HUES6 (cell line): ENCODE results near the gene PTPRS.
A peak's percentile ranks its signal among the peaks of the same experiment; 100 is the strongest.

Experiments
- H3K27ac ChIP-seq: 2 replicates; pipeline ENCODE4 v1.7.0; 2013; ENCODE audit warnings: low read depth, mild to moderate bottlenecking, low read length, inconsistent platforms
- H3K27me3 ChIP-seq: 2 replicates; pipeline ENCODE4 v1.6.1; 2013; ENCODE audit warnings: low read length; ENCODE audit not compliant: control insufficient read depth, insufficient read depth
- H3K36me3 ChIP-seq: 2 replicates; pipeline ENCODE4 v1.6.1; 2013; ENCODE audit warnings: low read length; ENCODE audit not compliant: control insufficient read depth, insufficient read depth
- H3K4me1 ChIP-seq: 2 replicates; pipeline ENCODE4 v1.6.1; 2013; ENCODE audit warnings: low read length; ENCODE audit not compliant: control insufficient read depth, insufficient read depth
- H3K4me3 ChIP-seq: 2 replicates; pipeline ENCODE4 v1.5.1; 2013; ENCODE audit warnings: low read depth, low read length
- H3K9ac ChIP-seq: one replicate; pipeline ENCODE4 v1.6.1; 2013; ENCODE audit warnings: mild to moderate bottlenecking, low read length
- H3K9me3 ChIP-seq: 2 replicates; pipeline ENCODE4 v1.6.1; 2013; ENCODE audit warnings: low read depth, low read length; ENCODE audit not compliant: control insufficient read depth, insufficient read depth

The PTPRS gene

DNA sequence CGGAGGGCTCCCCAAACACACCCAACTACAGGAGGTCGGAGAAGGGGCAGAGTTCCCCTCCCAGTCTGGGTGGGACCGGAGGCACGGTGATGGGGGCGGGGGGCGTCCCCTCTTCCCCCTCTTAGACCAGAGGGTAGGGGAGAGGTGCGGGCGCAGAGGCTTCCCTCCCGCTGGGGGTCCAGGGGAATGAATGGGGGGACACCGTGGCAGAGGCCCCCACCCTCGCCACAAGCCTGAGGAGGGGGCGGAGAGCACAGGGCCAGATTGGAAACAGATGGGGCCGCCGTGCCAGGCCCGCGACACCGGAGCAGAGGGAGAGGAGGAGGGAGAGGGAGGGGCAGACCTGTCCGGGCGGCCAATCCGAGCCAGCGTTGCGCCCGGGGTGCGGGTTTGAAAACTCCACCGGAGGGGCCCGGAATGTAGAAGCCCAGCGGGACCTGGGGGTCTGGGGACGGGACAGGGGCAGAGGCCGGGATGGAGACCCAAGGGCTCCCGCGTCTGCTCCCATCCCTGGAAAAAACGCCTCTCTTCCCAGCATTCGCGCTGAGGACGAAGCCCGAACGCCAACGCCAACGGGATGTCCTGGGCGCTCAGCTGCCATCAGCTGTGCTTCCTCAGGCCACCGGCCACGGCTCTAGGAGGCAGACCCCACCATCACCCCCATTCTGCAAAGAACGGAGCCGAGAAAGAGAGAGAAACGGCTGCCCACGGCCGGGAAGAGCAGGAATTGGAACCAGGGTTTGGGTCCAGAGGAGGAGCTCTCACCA lies 46.8 kb downstream of the PTPRS start:
- H3K36me3 ChIP-seq = no peaks in the 10 kb centered on the region
- no peaks in the 10 kb centered on the region for H3K27me3 ChIP-seq
- peak overlapping the region; percentile 79 for H3K4me3 ChIP-seq
- H3K9me3 ChIP-seq = no peaks in the 10 kb centered on the region
- peaks cover 28% of the 10 kb centered on the region for H3K4me1 ChIP-seq
- H3K27ac ChIP-seq = peak overlapping the region; percentile 48; the same call in 1 of the 2 replicates
- H3K9ac ChIP-seq = peak overlapping the region; percentile 68

DNA sequence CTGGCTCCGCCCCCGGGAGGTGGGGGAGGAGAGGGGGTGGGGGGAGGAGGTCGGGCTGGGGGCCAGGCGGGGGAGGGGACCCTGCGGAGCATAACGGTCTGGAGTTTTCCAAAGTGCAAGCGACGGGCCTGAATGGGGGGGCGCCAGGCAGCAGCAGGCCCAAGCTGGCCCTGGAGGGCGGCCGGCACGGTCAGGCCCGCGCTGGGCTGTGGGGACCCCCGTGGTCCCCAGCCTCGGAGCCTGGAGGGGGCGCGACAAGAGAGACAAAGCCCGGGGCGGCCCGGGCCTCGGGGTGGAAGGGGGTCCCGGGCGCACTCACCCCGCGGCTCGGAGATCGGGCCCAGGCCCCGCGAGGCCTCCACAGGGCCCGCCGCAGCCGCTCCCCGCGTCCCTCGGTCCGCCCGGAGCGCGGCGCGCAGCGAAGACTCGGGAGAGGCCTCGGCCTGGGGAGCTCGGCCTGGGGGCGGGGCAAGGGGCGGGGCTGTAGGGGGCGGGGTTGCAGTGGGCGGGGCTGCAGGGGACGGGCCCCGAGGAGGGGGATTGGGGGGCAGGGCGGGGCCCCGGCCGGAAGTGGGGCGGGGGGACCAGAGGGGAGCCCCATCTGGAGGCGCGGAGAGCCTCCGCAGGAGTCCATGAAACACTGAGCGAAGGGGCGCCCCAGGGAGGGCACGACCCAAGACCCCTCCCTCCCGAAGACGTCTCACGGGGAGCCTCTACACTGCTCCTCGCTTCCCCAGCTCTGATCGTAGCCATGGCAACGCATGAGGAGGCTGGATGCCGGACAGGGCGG lies 47.6 kb downstream of the PTPRS start:
- peak overlapping the region; percentile 48; the same call in 1 of the 2 replicates for H3K27ac ChIP-seq
- peaks cover 28% of the 10 kb centered on the region for H3K4me1 ChIP-seq
- H3K4me3 ChIP-seq = peak overlapping the region; percentile 79
- peak overlapping the region; percentile 68 for H3K9ac ChIP-seq
- no peaks in the 10 kb centered on the region for H3K9me3 ChIP-seq
- no peaks in the 10 kb centered on the region for H3K36me3 ChIP-seq
- H3K27me3 ChIP-seq = no peaks in the 10 kb centered on the region

GRCh38 chr19:5292453-5292821 lies 48.2 kb downstream of the PTPRS start:
- H3K4me3 ChIP-seq = peak overlapping the region; percentile 67
- no peaks in the 10 kb centered on the region for H3K36me3 ChIP-seq
- H3K9me3 ChIP-seq = no peaks in the 10 kb centered on the region
- peak overlapping the region; percentile 35 for H3K9ac ChIP-seq
- no peak overlapping the region for H3K27ac ChIP-seq
- no peaks in the 10 kb centered on the region for H3K27me3 ChIP-seq
- H3K4me1 ChIP-seq = peaks cover 28% of the 10 kb centered on the region

GRCh38 chr19:5291588-5292193 lies 48.9 kb downstream of the PTPRS start:
- no peaks in the 10 kb centered on the region for H3K27me3 ChIP-seq
- H3K4me3 ChIP-seq = peak overlapping the region; percentile 67; the same call in 1 of the 2 replicates
- no peak overlapping the region for H3K27ac ChIP-seq
- no peaks in the 10 kb centered on the region for H3K36me3 ChIP-seq
- H3K4me1 ChIP-seq = peaks cover 28% of the 10 kb centered on the region
- H3K9ac ChIP-seq = no peak overlapping the region
- no peaks in the 10 kb centered on the region for H3K9me3 ChIP-seq
